SK-N-SH (cell line): ENCODE data around the gene TCEANC. TPM values are rescaled to one million over a fixed set of nuclear protein-coding genes. Genes with fewer than 3 reads are reported as not detected.

Experiments
- CTCF ChIA-PET: fragments of 300-600, 350-600 bp; formaldehyde crosslinking; extraction: SDS; loops from one replicate; lab custom pipeline; 2021; lab: Yijun Ruan, JAX
- POLR2A ChIA-PET: fragments of 350-600 bp; sonication (Branson Sonifier 250); formaldehyde crosslinking; extraction: SDS; loops from one replicate; lab custom pipeline; 2020; ENCODE audit warnings: antibody characterized with exemption, inconsistent platforms; lab: Yijun Ruan, JAX
- DNase-seq: peaks from one replicate; pipeline ENCODE4 v3.0.0; 2012
- H2AFZ ChIP-seq: fragments of 200-600 bp; sonication (generic); 2 replicates; pipeline ENCODE4 v1.8.1; 2016; ENCODE audit warnings: antibody characterized with exemption, mild to moderate bottlenecking, low read depth
- H3F3A ChIP-seq: fragments of 200-600 bp; sonication (generic); replicated peaks from 2 replicates; pipeline ENCODE3; 2016; ENCODE audit warnings: antibody characterized with exemption, mild to moderate bottlenecking; ENCODE audit not compliant: insufficient read depth
- H3K27ac ChIP-seq, 2 experiments: fragments of 200-500 bp in 1 of 2; fragments of 200-600 bp in 1 of 2; sonication (Bioruptor generic) in 1 of 2; sonication (generic), shearing (Covaris generic) in 1 of 2; 2 replicates each; pipeline versions ENCODE4 v1.5.1 to v1.6.1; 2014 to 2016; ENCODE audit warnings: low read depth in 2 of 2, inconsistent platforms in 1 of 2, low read length in 1 of 2, mild to moderate bottlenecking in 1 of 2, mixed read lengths in 1 of 2
- H3K27me3 ChIP-seq: fragments of 200-600 bp; sonication (generic), shearing (Covaris generic); 2 replicates; pipeline ENCODE4 v1.6.1; 2016; ENCODE audit warnings: mixed run types; ENCODE audit not compliant: insufficient read depth
- H3K36me3 ChIP-seq, 2 experiments: fragments of 200-500 bp in 1 of 2; fragments of 200-600 bp in 1 of 2; sonication (Bioruptor generic) in 1 of 2; sonication (generic) in 1 of 2; replicated peaks in 1 of 2; 2 replicates each; pipeline versions ENCODE3 to v1.5.1; 2014 to 2016; ENCODE audit warnings: low read length in 1 of 2, mild to moderate bottlenecking in 1 of 2; ENCODE audit not compliant: insufficient read depth in 2 of 2, control insufficient read depth in 1 of 2
- H3K4me1 ChIP-seq, 2 experiments: fragments of 200-500 bp in 1 of 2; fragments of 200-600 bp in 1 of 2; sonication (Bioruptor generic) in 1 of 2; sonication (generic), shearing (Covaris generic) in 1 of 2; 2 replicates each; pipeline versions ENCODE4 v1.5.1 to v1.6.1; 2014 to 2016; ENCODE audit warnings: low read depth in 1 of 2, low read length in 1 of 2, mixed run types in 1 of 2; ENCODE audit not compliant: insufficient read depth in 2 of 2, control insufficient read depth in 1 of 2
- H3K4me2 ChIP-seq: fragments of 200-600 bp; sonication (generic), shearing (Covaris generic); 2 replicates; pipeline ENCODE4 v1.6.1; 2017; ENCODE audit warnings: mixed run types
- H3K4me3 ChIP-seq, 2 experiments: fragments of 200-500 bp in 1 of 2; fragments of 200-600 bp in 1 of 2; sonication (Bioruptor generic) in 1 of 2; sonication (generic), shearing (Covaris generic) in 1 of 2; 2 replicates each; pipeline versions ENCODE4 v1.5.1 to v1.8.1; 2014 to 2016; ENCODE audit warnings: low read depth in 2 of 2, inconsistent platforms in 1 of 2, low read length in 1 of 2, mild to moderate bottlenecking in 1 of 2, mixed read lengths in 1 of 2, moderate library complexity in 1 of 2
- H3K79me2 ChIP-seq: fragments of 200-600 bp; sonication (generic); 2 replicates; pipeline ENCODE4 v1.8.1; 2017; ENCODE audit warnings: mild to moderate bottlenecking; ENCODE audit not compliant: insufficient read depth
- H3K9ac ChIP-seq: fragments of 200-600 bp; sonication (generic); 2 replicates; pipeline ENCODE4 v1.6.1; 2017; ENCODE audit warnings: mixed run types
- H3K9me2 ChIP-seq: fragments of 200-600 bp; sonication (generic); 2 replicates; pipeline ENCODE4 v1.6.1; 2017; ENCODE audit warnings: mixed run types
- H3K9me3 ChIP-seq: fragments of 200-600 bp; sonication (generic); 2 replicates; pipeline ENCODE4 v1.6.1; 2017; ENCODE audit warnings: mixed run types, mild to moderate bottlenecking, moderate library complexity
- H4K20me1 ChIP-seq: fragments of 200-600 bp; sonication (generic); 2 replicates; pipeline ENCODE4 v1.6.1; 2017; ENCODE audit warnings: mild to moderate bottlenecking, mixed run types; ENCODE audit not compliant: insufficient read depth
- CHD2 ChIP-seq: fragments of 150-350 bp; IDR thresholded peaks from 2 replicates; pipeline ENCODE4 v1.6.1; 2018; ENCODE audit warnings: low read length; ENCODE audit not compliant: partially characterized antibody
- CTCF ChIP-seq: fragments of 200-600 bp; sonication (generic); IDR thresholded peaks from 2 replicates; pipeline ENCODE4 v1.6.1; 2017; ENCODE audit warnings: antibody characterized with exemption, mild to moderate bottlenecking, moderate library complexity
- EP300 ChIP-seq, 2 experiments: IDR thresholded peaks; 2 replicates each; pipeline versions ENCODE4 v1.4.0 to v1.6.1; 2012; ENCODE audit warnings: borderline replicate concordance in 1 of 2, low read depth in 1 of 2, low read length in 1 of 2
- EZH2phosphoT487 ChIP-seq: fragments of 200-600 bp; sonication (generic); IDR thresholded peaks from 2 replicates; pipeline ENCODE4 v1.6.1; 2017; ENCODE audit warnings: low read depth, mixed run types, mild to moderate bottlenecking, antibody characterized with exemption, moderate library complexity, borderline replicate concordance
- FOXM1 ChIP-seq: IDR thresholded peaks from 2 replicates; pipeline ENCODE4 v1.4.0; 2012; ENCODE audit warnings: low read depth, mild to moderate bottlenecking
- GATA2 ChIP-seq: sonication (generic); formaldehyde crosslinking; IDR thresholded peaks from 2 replicates; pipeline ENCODE4 v1.5.0; 2020; ENCODE audit warnings: mild to moderate bottlenecking, missing genetic modification reagents
- IRF3 ChIP-seq: fragments of 150-350 bp; IDR thresholded peaks from 2 replicates; pipeline ENCODE4 v1.6.1; 2016; ENCODE audit warnings: mild to moderate bottlenecking, low read depth, low read length
- MEF2A ChIP-seq: IDR thresholded peaks from 2 replicates; pipeline ENCODE4 v1.4.0; 2012; ENCODE audit warnings: low read depth, borderline replicate concordance
- NFIC ChIP-seq: IDR thresholded peaks from 2 replicates; pipeline ENCODE4 v1.4.0; 2012; ENCODE audit warnings: borderline replicate concordance
- PBX3 ChIP-seq: IDR thresholded peaks from 2 replicates; pipeline ENCODE4; 2012
- POLR2AphosphoS5 ChIP-seq: IDR thresholded peaks from 2 replicates; pipeline ENCODE4 v1.6.1; 2012; ENCODE audit warnings: low read depth, low read length
- RAD21 ChIP-seq: IDR thresholded peaks from 2 replicates; pipeline ENCODE4 v1.6.1; 2012; ENCODE audit warnings: mild to moderate bottlenecking, low read length
- RCOR1 ChIP-seq: fragments of 150-350 bp; IDR thresholded peaks from 2 replicates; pipeline ENCODE4 v1.6.1; 2017; ENCODE audit warnings: antibody characterized with exemption, low read length
- RXRA ChIP-seq: IDR thresholded peaks from 2 replicates; pipeline ENCODE4 v1.4.0; 2012; ENCODE audit warnings: low read depth, mild to moderate bottlenecking, borderline replicate concordance
- TAF1 ChIP-seq: IDR thresholded peaks from 2 replicates; pipeline ENCODE4 v1.6.1; 2012; ENCODE audit warnings: low read depth, mild to moderate bottlenecking, low read length, moderate library complexity, borderline replicate concordance
- TCF12 ChIP-seq: IDR thresholded peaks from 2 replicates; pipeline ENCODE4 v1.4.0; 2012
- USF1 ChIP-seq: IDR thresholded peaks from 2 replicates; pipeline ENCODE4 v1.4.0; 2012; ENCODE audit warnings: low read depth, borderline replicate concordance
- USF2 ChIP-seq: fragments of 150-350 bp; IDR thresholded peaks from 2 replicates; pipeline ENCODE4 v1.6.1; 2017; ENCODE audit warnings: antibody characterized with exemption, low read length, low read depth, borderline replicate concordance
- YY1 ChIP-seq: IDR thresholded peaks from 2 replicates; pipeline ENCODE4 v1.4.0; 2012; ENCODE audit warnings: low read depth, mild to moderate bottlenecking
- polyA plus RNA-seq, 3 experiments: library from polyadenylated mRNA; depleted of rRNA; stranded (reverse); fragments of >200 nt; gene quantifications; 2 replicates each; pipeline ENCODE4 v1.2.3, GENCODE V29; 2012

TCEANC gene
- polyA plus RNA-seq, 1 of the 3 experiments (the other 2 are of a cell fraction), result 0.84 TPM

GRCh38 chrX:13673016-13673415 is 20.1 kb downstream of the TCEANC start:
- no peaks in the 10 kb centered on the region for H4K20me1 ChIP-seq
- H3K9me2 ChIP-seq, result no peaks in the 10 kb centered on the region
- CTCF ChIA-PET, result no interaction called here
- no peak overlapping the region for H2AFZ ChIP-seq
- H3K4me3 ChIP-seq, result no peak overlapping the region
- H3K27me3 ChIP-seq, result peaks cover 6% of the 10 kb centered on the region; the same call in 1 of the 2 replicates
- H3K4me1 ChIP-seq, result no peaks in the 10 kb centered on the region
- H3K79me2 ChIP-seq, result no peaks in the 10 kb centered on the region
- no peak overlapping the region for H3K27ac ChIP-seq
- no peak overlapping the region for H3K4me2 ChIP-seq
- peaks cover 10% of the 10 kb centered on the region for H3F3A ChIP-seq
- no peaks in the 10 kb centered on the region for H3K9me3 ChIP-seq
- no peaks in the 10 kb centered on the region for H3K36me3 ChIP-seq
- POLR2A ChIA-PET, result no interaction called here
- DNase-seq, result no peak
- TF ChIP-seq IRF3, result no peak
- TF ChIP-seq EP300 (IDR thresholded peaks at IDR 0.05; ENCODE audit: borderline replicate concordance in 1 of 2, low read depth in 1 of 2, low read length in 1 of 2), result no peak
- TF ChIP-seq YY1, result no peak
- TF ChIP-seq GATA2 (CRISPR knock-in tag), result no peak
- no peak for TF ChIP-seq FOXM1
- TF ChIP-seq PBX3, result no peak
- TF ChIP-seq USF1, result no peak
- no peak for TF ChIP-seq RXRA
- no peak for TF ChIP-seq CTCF
- no peak for TF ChIP-seq CHD2
- TF ChIP-seq TCF12, result no peak
- no peak for TF ChIP-seq USF2
- TF ChIP-seq RCOR1, result no peak
- no peak for TF ChIP-seq POLR2AphosphoS5
- no peak for TF ChIP-seq RAD21
- TF ChIP-seq MEF2A, result no peak
- no peak for TF ChIP-seq EZH2phosphoT487
- TF ChIP-seq TAF1, result no peak
- no peak for TF ChIP-seq NFIC
- no peak overlapping the region for H3K9ac ChIP-seq
